ENCODE data around the gene ADCK2. TPM values are rescaled to one million over a fixed set of nuclear protein-coding genes. Genes with fewer than 3 reads are reported as not detected.

The ADCK2 gene
- total and polyA plus RNA-seq, 9 of the 15 experiments (the other 6 are each of a cell fraction or from before 2014, with no cell fraction given), result 0.08 to 14.3 (median 9.7) TPM

- TF ChIP-seq SIN3B (IDR thresholded peaks at IDR 0.05; ENCODE audit: low read depth), result no peak
- no peak for TF ChIP-seq NCOA4 (IDR thresholded peaks at IDR 0.05; ENCODE audit: partially characterized antibody)
- TF ChIP-seq HES1 (IDR thresholded peaks at IDR 0.05; ENCODE audit: low read depth), result no peak
- TF ChIP-seq BRF1 (IDR thresholded peaks at IDR 0.05; ENCODE audit: borderline replicate concordance, extremely low read depth, insufficient read length), result no peak
- no peak for TF ChIP-seq NFE2 (IDR thresholded peaks at IDR 0.05; ENCODE audit: low read depth)
- TF ChIP-seq TCF3 (CRISPR knock-in tag; IDR thresholded peaks at IDR 0.05), result no peak
These were observed 19.2 kb upstream of the ADCK2 start (continued) for GRCh38 chr7:140653319-140654108.

- Histone ChIP-seq H3K4me3 (no peak overlapping the region), H3K9me3 (replicated peaks; ENCODE audit: control insufficient read depth, insufficient read depth, low read depth, low read length) (no peaks in the 10 kb centered on the region), H4K20me1 (replicated peaks; ENCODE audit: control insufficient read depth, insufficient read depth, low read length) (no peaks in the 10 kb centered on the region; the same call in none of the 2 replicates), H2AFZ (ENCODE audit: low read depth, low read length) (no peak overlapping the region), H3K9ac (ENCODE audit: insufficient read depth in 1 of 2, low read depth in 2 of 2, low read length in 2 of 2) (no peak overlapping the region), H3K4me2 (ENCODE audit: insufficient read depth, low read length) (no peak overlapping the region), H3K4me1 (replicated peaks in 1 of 2; ENCODE audit: control insufficient read depth in 2 of 2, insufficient read depth in 2 of 2, low read length in 2 of 2) (no peaks in the 10 kb centered on the region; a peak in 2 of 5 replicates), H3K79me2 (ENCODE audit: control insufficient read depth, insufficient read depth, low read length) (no peaks in the 10 kb centered on the region), H3K27me3 (ENCODE audit: control insufficient read depth in 2 of 2, insufficient read depth in 2 of 2, low read length in 2 of 2) (peaks cover 55 to 86% of the 10 kb centered on the region in 2 experiments; a peak in 4 of 5 replicates), H3K36me3 (ENCODE audit: control insufficient read depth, insufficient read depth, low read length) (no peaks in the 10 kb centered on the region), H3K27ac (ENCODE audit: extremely low read depth, low read depth, low read length) (no peak overlapping the region), H3K9me1 (ENCODE audit: control insufficient read depth, insufficient read depth, low read length) (no peaks in the 10 kb centered on the region)
- DNase-seq (ENCODE audit: extremely low read depth in 1 of 4, low spot score in 3 of 4) (no peak), FAIRE-seq (no peak), ATAC-seq (no peak)
- in situ Hi-C loops (cut with MboI), result no loop called here
- CTCF ChIA-PET (ENCODE audit: low intra/inter-chr PET ratio), result interaction anchor here (1.6 to 3.3 kb wide), 2 partner anchors 136 to 178 kb away, joined by 31 read pairs; no protein-coding TSS in a partner anchor
- BruUV-seq (replicated peaks), result no TSS peak
- POLR2A ChIA-PET, result interaction anchor here (0.7 to 1.0 kb wide), 2 partner anchors 176 to 643 kb away, joined by 3 to 4 read pairs; no protein-coding TSS in a partner anchor
- intact Hi-C loops (cut with micrococcal nuclease), result loop anchor here (5.0 to 10.0 kb wide), 3 partner anchors 332 to 647 kb away; partner anchors contain the start of gene KDM7A
- WGBS (ENCODE audit: insufficient coverage, low coverage, missing lambda C conversion rate), result 13% methylated on average over 2 of the region's 2 CpGs
- TF ChIP-seq POLR2AphosphoS5 (IDR thresholded peaks at IDR 0.05; ENCODE audit: control insufficient read depth, insufficient read depth, low read depth, low read length) (no peak), ZNF609 (CRISPR knock-in tag; IDR thresholded peaks at IDR 0.05; ENCODE audit: borderline replicate concordance) (no peak), ZNF507 (tag; conservative IDR thresholded peaks at IDR 0.05) (no peak), ZNF316 (IDR thresholded peaks at IDR 0.05) (no peak), JUND (IDR thresholded peaks at IDR 0.05; ENCODE audit: borderline replicate concordance, low read depth, low read length) (no peak), JUND (tag; IDR thresholded peaks at IDR 0.05; ENCODE audit: borderline replicate concordance, low read depth, low read length) (no peak), PRPF4 (IDR thresholded peaks at IDR 0.05; ENCODE audit: insufficient read depth, low read depth, low read length, poor library complexity, severe bottlenecking) (no peak), SIX5 (IDR thresholded peaks at IDR 0.05; ENCODE audit: borderline replicate concordance in 1 of 2, insufficient read depth in 1 of 2, low read depth in 1 of 2, low read length in 2 of 2) (no peak), ZNF165 (CRISPR knock-in tag; IDR thresholded peaks at IDR 0.05; ENCODE audit: borderline replicate concordance) (no peak)
These were observed 18.7 kb upstream of the ADCK2 start for GRCh38 chr7:140654109-140654387.
